Measurements from ENCODE around the gene FBXO2.

Gene FBXO2

GRCh38 chr1:11602424-11602823 is 51.8 kb downstream of the FBXO2 start:
- DNase-seq (ENCODE audit: low read depth), result no peak
- no peak overlapping the region for H3K4me3 ChIP-seq (ENCODE audit: control insufficient read depth, low read depth, low read length)
- TF ChIP-seq CTCF (IDR thresholded peaks at IDR 0.05; ENCODE audit: control insufficient read depth, insufficient read depth, low read depth, low read length, missing control alignments), result no peak

GRCh38 chr1:11600836-11601235 is 53.4 kb downstream of the FBXO2 start:
- H3K4me3 ChIP-seq (ENCODE audit: control insufficient read depth, low read depth, low read length), result no peak overlapping the region
- no peak for DNase-seq (ENCODE audit: low read depth)
- TF ChIP-seq CTCF (IDR thresholded peaks at IDR 0.05; ENCODE audit: control insufficient read depth, insufficient read depth, low read depth, low read length, missing control alignments), result no peak

GRCh38 chr1:11599891-11600576 is 54.2 kb downstream of the FBXO2 start:
- no peak overlapping the region for H3K4me3 ChIP-seq (ENCODE audit: control insufficient read depth, low read depth, low read length)
- TF ChIP-seq CTCF (IDR thresholded peaks at IDR 0.05; ENCODE audit: control insufficient read depth, insufficient read depth, low read depth, low read length, missing control alignments), result no peak
- no peak for DNase-seq (ENCODE audit: low read depth)

GRCh38 chr1:11598461-11598860 is 55.8 kb downstream of the FBXO2 start:
- H3K4me3 ChIP-seq (ENCODE audit: control insufficient read depth, low read depth, low read length), result no peak overlapping the region
- TF ChIP-seq CTCF (IDR thresholded peaks at IDR 0.05; ENCODE audit: control insufficient read depth, insufficient read depth, low read depth, low read length, missing control alignments), result no peak
- peak; percentile 4 for DNase-seq (ENCODE audit: low read depth)
